Endothelial cell of umbilical vein (primary cell): ENCODE measurements around the gene PCDHGC3. TPM values are rescaled to one million over a fixed set of nuclear protein-coding genes. Genes with fewer than 3 reads are reported as not detected.

ENCODE experiments used
- BruUV-seq: library from RNA; stranded (reverse); fragments of 400-500 nt; replicated peaks from 2 replicates; lab custom pipeline; 2021; lab: Mats Ljungman, UMichigan
- CTCF ChIA-PET: fragments of 300-600, 350-600 bp; sonication (Branson Sonifier 250); formaldehyde crosslinking; loops from one replicate; lab custom pipeline; 2021; ENCODE audit warnings: antibody characterized with exemption, inconsistent platforms; lab: Charles Lee
- POLR2A ChIA-PET: fragments of 300-600, 350-600 bp; sonication (Branson Sonifier 250); formaldehyde crosslinking; loops from one replicate; lab custom pipeline; 2021; ENCODE audit warnings: antibody characterized with exemption, inconsistent platforms; lab: Charles Lee
- DNase-seq: peaks from one replicate; pipeline ENCODE4 v3.0.0-alpha.2; 2011; ENCODE audit warnings: low read depth, low spot score
- FAIRE-seq: peaks from 2 replicates; lab custom pipeline; 2011; peaks lifted over from hg19 to GRCh38; lab: Jason Lieb, UNC
- H2AFZ ChIP-seq: 2 replicates; pipeline ENCODE4 v1.6.0; 2012; ENCODE audit warnings: low read depth, low read length, control low read depth, inconsistent platforms
- H3K27ac ChIP-seq: 2 replicates; pipeline ENCODE4 v1.5.1; 2011; ENCODE audit warnings: low read depth, mild to moderate bottlenecking, control low read depth, low read length, moderate library complexity; ENCODE audit not compliant: insufficient read depth
- H3K27me3 ChIP-seq, 2 experiments: 2 replicates each; pipeline versions ENCODE4 v1.6.0 to v1.6.1; 2011; ENCODE audit warnings: low read length in 2 of 2, mixed read lengths in 1 of 2; ENCODE audit not compliant: control insufficient read depth in 2 of 2, insufficient read depth in 2 of 2
- H3K36me3 ChIP-seq, 2 experiments: 2 replicates in 1 of 2; 3 replicates in 1 of 2; pipeline ENCODE4 v1.5.1; 2011; ENCODE audit warnings: low read length in 2 of 2, mild to moderate bottlenecking in 1 of 2, moderate library complexity in 1 of 2; ENCODE audit not compliant: control insufficient read depth in 2 of 2, insufficient read depth in 2 of 2; ENCODE audit errors: extremely low read depth in 1 of 2
- H3K4me1 ChIP-seq: 3 replicates; pipeline ENCODE4 v1.5.1; 2011; ENCODE audit warnings: mild to moderate bottlenecking, low read length; ENCODE audit not compliant: control insufficient read depth, insufficient read depth; ENCODE audit errors: extremely low read depth
- H3K4me2 ChIP-seq: 2 replicates; pipeline ENCODE4 v1.6.1; 2011; ENCODE audit warnings: low read length, control low read depth, mixed read lengths; ENCODE audit not compliant: insufficient read depth
- H3K4me3 ChIP-seq, 3 experiments: fragments of 200-600 bp in 1 of 3; sonication (generic), shearing (Covaris generic) in 1 of 3; replicated peaks in 1 of 3; 2 replicates each; pipeline ENCODE4 v1.5.1; 2011 to 2016; ENCODE audit warnings: control low read depth in 3 of 3, low read length in 3 of 3, mild to moderate bottlenecking in 2 of 3, inconsistent platforms in 1 of 3, low read depth in 1 of 3, moderate library complexity in 1 of 3; ENCODE audit not compliant: insufficient read depth in 1 of 3
- H3K79me2 ChIP-seq: 2 replicates; pipeline ENCODE4 v1.6.0; 2012; ENCODE audit warnings: low read length, inconsistent platforms; ENCODE audit not compliant: control insufficient read depth, insufficient read depth
- H3K9ac ChIP-seq: replicated peaks from 2 replicates; pipeline ENCODE3; 2011; ENCODE audit warnings: low read length, control low read depth; ENCODE audit not compliant: insufficient read depth; ENCODE audit errors: extremely low read depth
- H3K9me1 ChIP-seq: replicated peaks from 3 replicates; pipeline ENCODE4 v1.6.0; 2011; ENCODE audit warnings: mild to moderate bottlenecking, low read length; ENCODE audit not compliant: control insufficient read depth, insufficient read depth; ENCODE audit errors: extremely low read depth
- H3K9me3 ChIP-seq: replicated peaks from 2 replicates; pipeline ENCODE4 v1.5.1; 2012; ENCODE audit warnings: low read length, inconsistent platforms; ENCODE audit not compliant: control insufficient read depth, insufficient read depth
- H4K20me1 ChIP-seq: replicated peaks from 2 replicates; pipeline ENCODE3; 2011; ENCODE audit warnings: mild to moderate bottlenecking, low read length; ENCODE audit not compliant: control insufficient read depth, insufficient read depth; ENCODE audit errors: extremely low read depth
- EZH2 ChIP-seq: IDR thresholded peaks from 2 replicates; pipeline ENCODE4 v1.6.1; 2012; ENCODE audit warnings: borderline replicate concordance, low read depth, mild to moderate bottlenecking, moderate library complexity, low read length, inconsistent platforms; ENCODE audit not compliant: severe bottlenecking
- FOS ChIP-seq: IDR thresholded peaks from 2 replicates; pipeline ENCODE4 v1.6.1; 2011; ENCODE audit warnings: mild to moderate bottlenecking, low read length, moderate library complexity, borderline replicate concordance; ENCODE audit not compliant: insufficient read depth
- GATA2 ChIP-seq: IDR thresholded peaks from 2 replicates; pipeline ENCODE4 v1.7.0; 2011; ENCODE audit warnings: low read depth, mild to moderate bottlenecking, moderate library complexity, mixed read lengths, low read length; ENCODE audit not compliant: insufficient read length, insufficient read depth
- JUN ChIP-seq: IDR thresholded peaks from 2 replicates; pipeline ENCODE4 v1.6.1; 2011; ENCODE audit warnings: borderline replicate concordance, low read depth; ENCODE audit not compliant: insufficient read length, insufficient read depth
- MYC ChIP-seq: IDR thresholded peaks from one replicate; pipeline ENCODE4 v1.6.1; 2011; ENCODE audit warnings: mild to moderate bottlenecking, low read depth, low read length
- POLR2A ChIP-seq: IDR thresholded peaks from 2 replicates; pipeline ENCODE4 v1.6.1; 2012; ENCODE audit warnings: low read depth, mild to moderate bottlenecking, control low read depth, low read length
- POLR2AphosphoS5 ChIP-seq: IDR thresholded peaks from 2 replicates; pipeline ENCODE4 v1.6.1; 2012; ENCODE audit warnings: low read depth, mild to moderate bottlenecking, control low read depth, low read length, moderate library complexity; ENCODE audit not compliant: insufficient read depth
- dilution Hi-C: fragments of 300-500 bp; cut with MboI; formaldehyde crosslinking; loops from one replicate; pipeline ENCODE4 v1.15.0; 2019; ENCODE audit warnings: low sequenced_read_pairs; ENCODE audit not compliant: extremely low pct_ligation_motif_present
- intact Hi-C: fragments of 100-400 bp; cut with micrococcal nuclease; formaldehyde crosslinking; loops from one replicate; pipeline ENCODE4 v1.10.0; 2022
- polyA plus RNA-seq, 4 experiments: library from polyadenylated mRNA; depleted of rRNA in 3 of 4; stranded (reverse) in 3 of 4; unstranded in 1 of 4; fragments of >200 nt; gene quantifications; 2 replicates each; pipeline versions ENCODE4 v1.2.1 to v1.2.3, GENCODE V29; 2011 to 2012; ENCODE audit warnings: missing spikeins in 1 of 4
- total RNA-seq: library from RNA; stranded (reverse); gene quantifications from 2 replicates; pipeline ENCODE4 v1.2.3, GENCODE V29; 2021
- TF ChIP-seq, protein P1 (sequence below): IDR thresholded peaks from 2 replicates; pipeline ENCODE4 v1.6.1; 2011; ENCODE audit not compliant: insufficient read depth, insufficient read length
- TF ChIP-seq, protein P2 (sequence below), 2 donors: IDR thresholded peaks; 1 replicate in 1 of 2; 2 replicates in 1 of 2; pipeline ENCODE4 v1.5.1; 2011; ENCODE audit warnings: low read length in 2 of 2, mild to moderate bottlenecking in 2 of 2, moderate library complexity in 2 of 2, control low read depth in 1 of 2, inconsistent platforms in 1 of 2, low read depth in 1 of 2; ENCODE audit not compliant: insufficient read depth in 1 of 2; ENCODE audit errors: extremely low read depth in 1 of 2

PCDHGC3 gene
- total and polyA plus RNA-seq, 2 donors (not counting 3 experiments of a cell fraction or from before 2014, with no cell fraction given): 9.2 to 36.1 TPM

- H3K79me2 ChIP-seq: no peaks in the 10 kb centered on the region
- CTCF ChIA-PET: interaction anchor here (1.2 to 1.6 kb wide), 3 partner anchors 11 to 116 kb away, joined by 3 to 6 read pairs (median 4); partner anchors contain the start of genes PCDHGA12 and PCDHGB6
- dilution Hi-C loops: no loop called here
Observed at GRCh38 chr5:141441571-141442170, 34.1 kb upstream of the PCDHGC3 start.

More at GRCh38 chr5:141441571-141442170, 34.1 kb upstream of the PCDHGC3 start:
- POLR2A ChIA-PET: no interaction called here
- DNase-seq (no peak), FAIRE-seq (no peak)
- Histone ChIP-seq H3K36me3 (no peaks in the 10 kb centered on the region), H3K27me3 (peaks cover 0 to 4% of the 10 kb centered on the region in 2 experiments), H2AFZ (no peak overlapping the region), H3K4me1 (no peaks in the 10 kb centered on the region), H3K27ac (no peak overlapping the region), H3K4me3 (no peak overlapping the region), H3K4me2 (no peak overlapping the region), H3K9me1 (no peaks in the 10 kb centered on the region), H3K9me3 (no peaks in the 10 kb centered on the region), H4K20me1 (no peaks in the 10 kb centered on the region), H3K9ac (no peak overlapping the region)
- BruUV-seq: no TSS peak
- TF ChIP-seq, protein P1, sequence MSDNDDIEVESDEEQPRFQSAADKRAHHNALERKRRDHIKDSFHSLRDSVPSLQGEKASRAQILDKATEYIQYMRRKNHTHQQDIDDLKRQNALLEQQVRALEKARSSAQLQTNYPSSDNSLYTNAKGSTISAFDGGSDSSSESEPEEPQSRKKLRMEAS: no peak
- TF ChIP-seq POLR2A (no peak), JUN (no peak), GATA2 (no peak), MYC (no peak), EZH2 (no peak), POLR2AphosphoS5 (no peak), FOS (no peak)
- TF ChIP-seq, protein P2, sequence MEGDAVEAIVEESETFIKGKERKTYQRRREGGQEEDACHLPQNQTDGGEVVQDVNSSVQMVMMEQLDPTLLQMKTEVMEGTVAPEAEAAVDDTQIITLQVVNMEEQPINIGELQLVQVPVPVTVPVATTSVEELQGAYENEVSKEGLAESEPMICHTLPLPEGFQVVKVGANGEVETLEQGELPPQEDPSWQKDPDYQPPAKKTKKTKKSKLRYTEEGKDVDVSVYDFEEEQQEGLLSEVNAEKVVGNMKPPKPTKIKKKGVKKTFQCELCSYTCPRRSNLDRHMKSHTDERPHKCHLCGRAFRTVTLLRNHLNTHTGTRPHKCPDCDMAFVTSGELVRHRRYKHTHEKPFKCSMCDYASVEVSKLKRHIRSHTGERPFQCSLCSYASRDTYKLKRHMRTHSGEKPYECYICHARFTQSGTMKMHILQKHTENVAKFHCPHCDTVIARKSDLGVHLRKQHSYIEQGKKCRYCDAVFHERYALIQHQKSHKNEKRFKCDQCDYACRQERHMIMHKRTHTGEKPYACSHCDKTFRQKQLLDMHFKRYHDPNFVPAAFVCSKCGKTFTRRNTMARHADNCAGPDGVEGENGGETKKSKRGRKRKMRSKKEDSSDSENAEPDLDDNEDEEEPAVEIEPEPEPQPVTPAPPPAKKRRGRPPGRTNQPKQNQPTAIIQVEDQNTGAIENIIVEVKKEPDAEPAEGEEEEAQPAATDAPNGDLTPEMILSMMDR (IDR thresholded peaks at IDR 0.05; ENCODE audit: extremely low read depth in 1 of 2, insufficient read depth in 1 of 2, low read depth in 1 of 2, low read length in 2 of 2): no peak
- intact Hi-C loops: no loop called here
